ENCODE measurements around the gene CCDC81.

CCDC81 gene

GRCh38 chr11:86458294-86459001 lies 83.8 kb downstream of the CCDC81 start:
- no peak for FAIRE-seq
- TF ChIP-seq CTCF (IDR thresholded peaks at IDR 0.05; ENCODE audit: insufficient read depth, missing control alignments), result no peak
- DNase-seq (ENCODE audit: insufficient read length, low spot score), result no peak

GRCh38 chr11:86459002-86459385 lies 84.3 kb downstream of the CCDC81 start:
- no peak for TF ChIP-seq CTCF (IDR thresholded peaks at IDR 0.05; ENCODE audit: insufficient read depth, missing control alignments)
- FAIRE-seq (no peak), DNase-seq (ENCODE audit: insufficient read length, low spot score) (no peak)

DNA sequence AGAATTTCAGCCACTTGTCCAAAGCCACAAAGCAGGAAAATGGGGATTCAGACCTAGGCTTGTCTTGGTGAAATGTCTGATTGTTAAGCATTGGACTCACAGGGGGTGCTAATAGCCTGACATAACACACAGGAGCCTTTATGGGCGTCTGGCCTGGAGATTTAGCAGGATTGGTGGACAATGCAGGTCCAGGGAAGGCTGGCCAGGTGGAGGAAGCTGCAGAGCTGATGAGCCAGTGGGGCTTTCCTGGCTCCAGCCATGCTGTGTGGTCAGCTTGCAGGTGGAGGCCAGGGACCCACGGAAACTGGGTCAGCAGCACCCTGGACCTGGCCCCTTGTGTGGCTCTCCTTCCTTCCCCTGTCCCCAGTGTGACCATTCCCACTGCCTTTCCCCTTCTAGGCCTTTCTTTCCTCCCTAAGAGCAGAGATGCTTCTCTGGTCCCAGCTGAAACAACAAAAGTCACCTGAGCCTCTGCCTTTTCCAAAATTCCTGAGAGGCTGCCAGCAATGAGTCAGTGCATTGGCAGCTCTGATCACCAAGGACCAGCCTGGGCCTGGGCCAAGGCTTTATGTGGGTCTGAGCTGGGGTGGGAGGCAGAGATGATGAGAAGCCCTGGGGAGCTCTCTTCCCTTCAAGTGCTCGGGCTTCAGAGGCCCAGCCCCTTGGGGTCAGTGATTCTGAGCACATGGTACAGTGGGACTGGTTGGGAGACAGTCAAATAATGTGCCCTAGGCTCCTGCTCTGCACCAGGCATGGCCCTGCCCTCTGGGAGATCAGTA lies 85.2 kb downstream of the CCDC81 start:
- no peak for DNase-seq (ENCODE audit: insufficient read length, low spot score)
- TF ChIP-seq CTCF (IDR thresholded peaks at IDR 0.05; ENCODE audit: insufficient read depth, missing control alignments), result no peak
- no peak for FAIRE-seq

DNA sequence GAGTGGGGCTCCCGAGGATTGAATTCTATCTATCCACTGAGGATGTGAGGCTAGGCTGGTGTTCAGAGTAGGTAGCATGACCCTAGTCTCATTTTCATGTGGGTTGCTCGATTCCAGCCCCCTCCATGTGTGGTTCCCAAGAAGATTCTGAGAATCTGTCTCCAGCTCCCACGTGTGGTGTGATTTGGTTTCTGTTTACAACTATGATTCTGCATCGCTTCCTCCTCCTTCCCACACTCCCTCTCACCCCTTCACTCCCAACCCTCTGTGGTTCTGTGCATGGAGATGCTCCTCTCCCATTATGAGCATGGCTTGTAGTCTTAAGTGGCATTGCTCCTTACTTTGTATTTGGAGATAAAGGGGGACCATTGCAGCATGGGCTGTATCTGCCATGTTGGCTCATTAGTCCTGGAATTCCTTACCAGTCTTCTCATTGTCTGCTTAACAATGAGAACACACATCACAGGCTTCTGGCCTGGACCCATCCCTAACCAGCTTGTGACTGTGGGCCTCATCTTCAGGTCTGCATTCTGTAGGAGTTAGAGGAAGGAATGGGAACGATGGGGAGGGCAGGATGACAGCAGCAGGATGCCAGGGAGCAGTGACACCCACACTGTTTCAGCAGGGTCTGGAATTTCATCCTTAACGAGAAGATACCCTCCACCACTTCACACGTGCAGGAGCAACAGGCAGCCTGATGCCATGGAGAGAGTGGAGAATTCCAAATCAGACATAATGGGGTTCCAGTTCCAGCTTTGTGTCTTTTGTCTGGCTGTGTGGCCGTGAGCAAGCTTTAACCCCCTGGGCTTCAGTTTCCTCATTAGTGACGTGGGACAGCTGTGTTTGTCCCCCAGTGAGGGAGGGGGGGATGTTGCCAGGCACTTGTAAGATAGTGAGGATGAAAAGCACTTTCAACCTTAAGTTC lies 86.0 kb downstream of the CCDC81 start:
- FAIRE-seq, result no peak
- DNase-seq (ENCODE audit: insufficient read length, low spot score), result no peak
- TF ChIP-seq CTCF (IDR thresholded peaks at IDR 0.05; ENCODE audit: insufficient read depth, missing control alignments), result no peak

DNA sequence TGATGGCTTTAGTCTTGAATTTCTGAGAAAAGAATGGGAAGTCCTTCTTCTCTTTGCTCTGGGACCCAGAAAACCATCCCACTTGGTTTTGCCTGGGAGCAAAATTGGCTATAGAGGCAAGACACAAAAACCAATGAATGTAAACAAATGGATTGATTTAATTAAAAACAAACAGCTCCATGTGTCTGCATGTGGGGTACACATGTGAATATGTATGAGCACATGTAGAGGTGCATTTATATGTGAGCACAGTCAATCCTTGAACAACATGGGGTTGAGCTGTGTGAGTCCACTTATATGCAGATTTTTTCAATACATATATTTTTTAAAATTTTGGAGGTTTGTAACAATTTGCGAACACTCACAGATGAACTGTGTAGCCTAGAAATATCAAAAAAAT lies 87.2 kb downstream of the CCDC81 start:
- TF ChIP-seq CTCF (IDR thresholded peaks at IDR 0.05; ENCODE audit: insufficient read depth, missing control alignments), result no peak
- DNase-seq (ENCODE audit: insufficient read length, low spot score) (no peak), FAIRE-seq (no peak)

- FAIRE-seq, result no peak
- DNase-seq (ENCODE audit: insufficient read length, low spot score), result no peak
- no peak for TF ChIP-seq CTCF (IDR thresholded peaks at IDR 0.05; ENCODE audit: insufficient read depth, missing control alignments)
These were observed 88.4 kb downstream of the CCDC81 start for GRCh38 chr11:86463120-86463519.

All from D721Med (cell line).